Astrocyte (in vitro differentiated cells and primary cell): Measurements from ENCODE around the gene ZNF408.

Source experiments
- EZH2 ChIP-seq: IDR thresholded peaks from 2 replicates; pipeline ENCODE4 v1.6.1; 2012; ENCODE audit warnings: mild to moderate bottlenecking, low read length, inconsistent platforms; ENCODE audit not compliant: insufficient read depth
- TF ChIP-seq, protein P1 (sequence below): IDR thresholded peaks from 2 replicates; pipeline ENCODE4 v1.5.1; 2011; ENCODE audit warnings: low read depth, mild to moderate bottlenecking, inconsistent platforms, low read length, moderate library complexity; ENCODE audit not compliant: insufficient read depth

DNA sequence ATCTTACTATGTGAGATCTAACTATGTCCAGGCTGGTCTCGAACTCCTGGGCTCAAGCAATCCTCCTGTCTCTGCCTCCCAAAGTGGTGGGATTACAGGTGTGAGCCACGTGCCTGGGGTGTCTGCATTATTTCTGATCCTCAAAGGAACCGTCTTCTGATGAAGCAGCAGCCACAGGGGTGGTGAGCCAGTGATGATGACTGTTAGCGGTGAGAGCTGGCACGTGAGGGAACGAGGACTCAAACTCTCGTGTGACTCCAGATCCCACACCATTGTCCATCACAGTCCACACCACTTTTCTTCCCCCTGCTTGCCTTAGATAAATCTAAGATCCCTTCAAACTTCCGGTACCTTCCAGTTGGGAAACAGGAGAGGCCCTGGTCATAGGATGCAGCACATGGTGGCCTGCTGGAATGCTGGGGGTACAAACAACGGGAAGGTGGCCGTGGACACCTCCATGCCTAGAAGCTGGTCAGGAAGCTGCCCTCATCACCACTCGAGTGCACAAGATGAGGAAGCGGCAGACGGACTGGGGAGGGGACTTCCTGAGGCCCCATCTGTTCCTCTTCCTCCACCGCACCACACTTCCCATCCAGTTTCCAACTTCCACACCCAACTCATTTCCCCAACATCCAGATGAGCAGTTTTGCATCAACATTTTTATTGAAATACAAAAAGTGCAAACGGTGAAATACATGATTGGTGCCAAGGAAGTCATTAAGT lies 24.2 kb upstream of the ZNF408 start:
- TF ChIP-seq, protein P1, sequence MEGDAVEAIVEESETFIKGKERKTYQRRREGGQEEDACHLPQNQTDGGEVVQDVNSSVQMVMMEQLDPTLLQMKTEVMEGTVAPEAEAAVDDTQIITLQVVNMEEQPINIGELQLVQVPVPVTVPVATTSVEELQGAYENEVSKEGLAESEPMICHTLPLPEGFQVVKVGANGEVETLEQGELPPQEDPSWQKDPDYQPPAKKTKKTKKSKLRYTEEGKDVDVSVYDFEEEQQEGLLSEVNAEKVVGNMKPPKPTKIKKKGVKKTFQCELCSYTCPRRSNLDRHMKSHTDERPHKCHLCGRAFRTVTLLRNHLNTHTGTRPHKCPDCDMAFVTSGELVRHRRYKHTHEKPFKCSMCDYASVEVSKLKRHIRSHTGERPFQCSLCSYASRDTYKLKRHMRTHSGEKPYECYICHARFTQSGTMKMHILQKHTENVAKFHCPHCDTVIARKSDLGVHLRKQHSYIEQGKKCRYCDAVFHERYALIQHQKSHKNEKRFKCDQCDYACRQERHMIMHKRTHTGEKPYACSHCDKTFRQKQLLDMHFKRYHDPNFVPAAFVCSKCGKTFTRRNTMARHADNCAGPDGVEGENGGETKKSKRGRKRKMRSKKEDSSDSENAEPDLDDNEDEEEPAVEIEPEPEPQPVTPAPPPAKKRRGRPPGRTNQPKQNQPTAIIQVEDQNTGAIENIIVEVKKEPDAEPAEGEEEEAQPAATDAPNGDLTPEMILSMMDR = no peak
- no peak for TF ChIP-seq EZH2
